ENCODE data around the gene PLTP.
"Not testable (repeated sequence)": the region's sequence is repeated elsewhere in the genome, so short reads cannot be mapped to it uniquely, and the experiment has no call there.

PLTP gene

DNA sequence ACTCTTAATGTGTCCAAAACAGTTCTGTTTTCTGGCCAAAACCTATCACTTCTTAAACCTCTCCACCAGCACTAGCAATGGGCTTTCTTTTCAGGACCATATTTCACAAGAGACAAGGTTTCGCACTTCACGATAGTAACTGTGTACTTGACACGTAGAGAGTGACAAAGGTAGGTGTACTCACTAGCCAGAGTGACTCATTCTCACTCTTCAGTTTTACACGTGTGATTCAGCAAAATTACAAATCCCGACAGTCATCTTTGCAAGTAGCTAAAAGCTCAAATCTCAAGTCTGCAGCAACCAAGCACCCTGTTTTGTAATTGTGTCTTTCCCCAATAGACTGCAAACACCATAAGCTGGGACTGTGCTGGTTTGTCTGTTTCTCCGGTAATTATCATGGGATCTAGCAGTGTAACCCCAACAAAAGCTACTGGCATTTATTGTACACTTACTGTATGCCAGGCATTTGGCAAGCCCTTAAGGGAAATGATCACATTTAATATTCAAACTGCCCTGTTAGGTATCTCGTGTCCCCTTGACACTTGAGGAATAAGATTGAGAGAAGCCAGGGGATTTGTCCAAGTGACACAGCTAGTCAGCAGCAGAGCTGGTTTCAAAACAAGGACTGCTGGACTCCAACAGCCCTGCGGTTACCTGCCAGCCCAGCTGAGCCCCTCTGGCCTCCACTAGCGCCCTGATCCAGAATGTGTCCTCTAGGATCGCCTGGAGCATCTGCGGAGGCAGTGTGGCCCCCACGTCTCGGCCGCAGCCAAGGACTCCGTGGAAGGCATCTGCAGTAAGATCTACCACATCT, 32.4 kb upstream of the PLTP start:
- DNase-seq, result no peak

- no peak for DNase-seq
Observed at GRCh38 chr20:45943613-45944012, 31.7 kb upstream of the PLTP start.

DNA sequence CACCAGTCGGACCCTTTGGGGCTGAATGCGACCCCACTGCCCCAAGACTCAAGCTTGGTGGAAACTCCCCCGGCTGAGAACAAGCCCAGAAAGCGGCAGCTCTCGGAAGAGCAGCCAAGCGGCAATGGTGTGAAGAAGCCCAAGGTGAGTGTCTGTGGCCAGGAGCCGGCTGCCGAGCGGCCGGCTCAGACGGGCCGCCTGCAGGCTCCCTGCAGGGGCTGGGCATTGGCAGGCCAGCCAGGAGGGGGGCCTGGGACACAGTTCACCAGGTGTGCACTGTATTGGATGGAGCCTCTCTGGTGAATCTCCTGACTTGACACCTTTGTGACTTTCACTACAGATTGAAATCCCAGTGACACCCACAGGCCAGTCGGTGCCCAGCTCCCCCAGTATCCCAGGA, 28.5 kb upstream of the PLTP start:
- DNase-seq, result no peak

GRCh38 chr20:45940053-45940452, 28.1 kb upstream of the PLTP start:
- no peak for DNase-seq

- no peak for DNase-seq
Observed at GRCh38 chr20:45938727-45939438, 26.9 kb upstream of the PLTP start.

GRCh38 chr20:45937765-45938164, 25.8 kb upstream of the PLTP start:
- no peak for DNase-seq

DNA sequence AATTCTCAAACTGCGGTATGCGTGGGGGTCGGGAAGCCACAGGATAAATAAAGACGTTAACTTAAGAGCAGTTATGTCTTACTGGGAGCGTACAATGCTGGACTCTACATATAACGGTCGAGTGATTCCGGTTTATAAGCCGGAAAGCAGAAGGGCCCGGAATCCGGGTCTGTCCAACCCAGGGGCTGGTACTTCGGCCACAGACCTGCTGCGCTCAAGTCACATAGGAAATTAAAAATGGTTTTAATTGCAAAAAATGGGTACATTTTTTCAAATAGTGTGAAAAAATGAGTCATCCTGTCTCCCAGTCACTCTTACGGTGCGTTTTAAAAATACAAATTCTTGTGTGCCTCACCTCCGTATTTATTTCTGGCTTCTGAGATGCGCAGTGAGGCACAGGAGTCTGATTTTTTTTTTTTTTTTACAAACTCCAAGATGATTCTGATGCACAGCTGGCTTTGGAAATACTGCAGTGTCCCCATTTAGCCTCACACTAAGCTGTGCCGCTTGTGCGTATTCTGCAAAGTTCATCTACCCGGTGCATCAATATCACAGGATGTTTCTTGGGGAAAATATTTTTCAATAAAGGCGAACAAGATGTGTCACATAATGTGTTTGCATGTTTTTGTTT, 23.6 kb upstream of the PLTP start:
- DNase-seq, result no peak

DNA sequence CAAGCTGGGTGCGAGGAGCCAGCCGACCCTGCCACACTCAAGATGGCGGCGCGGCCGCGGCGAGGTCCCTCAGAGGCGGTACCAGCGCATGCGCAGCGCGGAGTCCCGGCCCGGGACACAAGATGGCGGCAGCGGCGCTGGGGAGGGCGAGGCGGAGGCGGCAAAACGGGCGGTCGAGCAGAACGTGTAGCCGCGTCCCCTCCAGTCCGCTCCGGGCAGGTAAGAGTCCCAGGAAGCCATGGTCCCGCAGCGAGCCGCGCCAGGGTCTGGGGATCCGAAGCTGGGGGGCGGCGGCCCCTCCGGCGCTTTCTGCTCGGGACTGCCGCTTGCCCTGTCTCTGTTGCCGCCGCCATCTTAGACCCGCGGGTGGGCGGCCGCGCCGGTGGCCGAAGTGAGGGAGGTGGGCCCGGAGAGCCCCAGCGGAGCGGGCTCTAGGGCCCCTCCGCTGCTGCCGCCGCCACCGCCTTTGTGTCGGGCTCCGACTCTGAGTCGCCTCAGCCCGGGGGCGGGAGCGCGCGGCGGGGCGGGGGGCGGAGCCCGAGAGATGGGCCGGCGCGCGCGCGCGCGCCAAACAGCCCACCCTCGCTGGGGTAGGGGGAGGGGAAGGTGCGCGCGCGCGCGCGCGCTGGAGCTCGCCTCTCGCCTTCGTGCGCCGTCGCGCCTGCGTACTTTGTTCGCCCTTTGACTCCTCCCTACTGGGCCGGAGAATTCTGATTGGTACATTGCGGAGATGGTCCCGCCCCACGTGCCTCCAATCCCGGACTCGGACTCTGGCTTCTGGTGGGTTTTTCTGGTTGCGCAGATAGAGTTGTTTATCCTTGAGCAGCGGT, 22.8 kb upstream of the PLTP start, which contains the start of gene PCIF1:
Gene PCIF1 (plus strand): TSS at position 98 of the 830 bp plus-strand sequence. CDS start 4,317 bp downstream, outside the sequence.
- peak; percentile 95 to 97 for DNase-seq

- no peak for DNase-seq
Observed at GRCh38 chr20:45934046-45934585, 22.2 kb upstream of the PLTP start.

DNA sequence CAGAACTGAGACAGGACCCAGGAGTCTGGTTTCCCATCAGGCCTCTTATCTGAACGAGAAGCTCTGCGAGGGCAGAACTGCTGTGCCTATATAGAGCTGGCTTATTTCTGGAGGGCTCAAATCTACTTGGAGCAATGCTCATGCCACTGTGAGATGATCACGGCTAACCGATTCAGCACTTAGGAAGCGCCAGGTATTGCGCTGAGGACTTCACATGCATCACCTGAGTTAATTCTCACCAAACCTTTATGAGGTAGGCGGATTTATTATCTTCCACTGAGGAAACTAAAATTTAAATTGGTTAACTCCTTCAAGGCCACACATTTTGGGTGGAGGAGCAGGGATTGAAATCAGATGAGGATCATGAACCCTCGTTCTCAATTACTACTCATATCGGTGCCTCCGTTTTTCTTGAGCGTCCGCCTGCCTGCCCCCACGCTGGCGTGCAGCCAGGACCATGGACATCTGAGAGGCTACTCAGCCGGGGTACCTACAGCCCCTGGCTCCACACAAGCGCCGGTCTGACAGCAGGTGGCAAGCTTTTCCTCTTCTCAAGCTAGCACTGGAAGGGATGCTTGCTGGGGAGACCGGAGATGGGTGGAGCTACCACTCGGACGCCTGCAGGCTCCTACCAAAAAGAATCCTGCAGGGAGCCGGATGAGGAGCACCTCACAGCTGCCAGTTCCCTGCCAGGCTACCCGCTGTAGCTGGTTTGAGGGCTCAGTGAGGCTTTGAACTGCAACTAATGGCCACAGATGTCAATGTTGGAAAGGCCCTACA, 21.5 kb upstream of the PLTP start:
- peak; percentile 34 to 35 for DNase-seq

DNA sequence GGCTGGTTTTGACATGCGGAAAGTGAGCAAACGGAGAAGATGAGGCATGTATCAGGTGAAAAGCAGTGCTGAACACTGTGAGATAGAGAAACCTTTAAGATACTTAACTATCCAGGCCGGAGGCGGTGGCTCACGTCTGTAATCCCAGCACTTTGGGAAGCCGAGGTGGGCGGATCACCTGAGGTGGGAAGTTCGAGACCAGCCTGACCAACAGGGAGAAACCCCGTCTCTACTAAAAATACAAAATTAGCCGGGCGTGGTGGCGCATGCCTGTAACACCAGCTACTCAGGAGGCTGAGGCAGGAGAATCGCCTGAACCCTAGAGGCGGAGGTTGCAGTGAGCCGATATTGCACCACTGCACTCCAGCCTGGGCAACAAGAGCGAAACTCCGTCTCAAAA, 19.7 kb upstream of the PLTP start:
- DNase-seq, result not testable (repeated sequence)

- DNase-seq, result no peak
Observed at GRCh38 chr20:45927071-45927878, 15.3 kb upstream of the PLTP start.

GRCh38 chr20:45926731-45927070, 14.7 kb upstream of the PLTP start:
- DNase-seq, result no peak

DNA sequence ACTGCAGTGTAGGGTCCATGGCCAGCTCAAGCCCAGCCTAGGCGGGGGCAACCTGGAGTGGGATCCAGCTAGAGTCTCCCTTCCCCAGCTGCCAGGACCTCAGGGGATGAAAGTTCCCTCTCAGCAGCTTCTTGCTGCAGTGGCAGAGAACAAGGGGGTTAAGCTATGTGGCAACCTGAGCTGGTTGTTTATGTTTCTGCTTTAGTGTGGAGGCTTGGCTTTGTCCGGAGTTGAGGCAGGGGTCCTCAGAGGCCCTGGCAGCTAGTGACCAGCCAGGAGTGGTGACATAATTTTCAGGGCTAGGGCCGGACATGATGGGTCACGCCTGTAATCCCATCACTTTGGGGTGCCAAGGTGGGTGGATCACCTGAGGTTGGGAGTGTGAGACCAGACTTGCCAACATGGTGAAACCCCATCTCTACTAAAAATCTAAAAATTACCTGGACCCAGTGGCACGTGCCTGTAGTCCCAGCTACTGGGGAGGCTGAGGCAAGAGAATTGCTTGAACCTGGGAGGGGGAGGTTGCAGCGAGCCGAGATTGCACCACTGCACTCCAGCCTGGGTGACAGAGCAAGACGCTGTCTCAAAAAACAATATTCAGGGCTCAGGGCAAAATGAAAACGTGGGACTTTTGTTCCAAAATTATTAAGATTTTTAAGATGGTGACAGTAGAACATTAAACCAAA, 14.0 kb upstream of the PLTP start:
- DNase-seq, result no peak

DNA sequence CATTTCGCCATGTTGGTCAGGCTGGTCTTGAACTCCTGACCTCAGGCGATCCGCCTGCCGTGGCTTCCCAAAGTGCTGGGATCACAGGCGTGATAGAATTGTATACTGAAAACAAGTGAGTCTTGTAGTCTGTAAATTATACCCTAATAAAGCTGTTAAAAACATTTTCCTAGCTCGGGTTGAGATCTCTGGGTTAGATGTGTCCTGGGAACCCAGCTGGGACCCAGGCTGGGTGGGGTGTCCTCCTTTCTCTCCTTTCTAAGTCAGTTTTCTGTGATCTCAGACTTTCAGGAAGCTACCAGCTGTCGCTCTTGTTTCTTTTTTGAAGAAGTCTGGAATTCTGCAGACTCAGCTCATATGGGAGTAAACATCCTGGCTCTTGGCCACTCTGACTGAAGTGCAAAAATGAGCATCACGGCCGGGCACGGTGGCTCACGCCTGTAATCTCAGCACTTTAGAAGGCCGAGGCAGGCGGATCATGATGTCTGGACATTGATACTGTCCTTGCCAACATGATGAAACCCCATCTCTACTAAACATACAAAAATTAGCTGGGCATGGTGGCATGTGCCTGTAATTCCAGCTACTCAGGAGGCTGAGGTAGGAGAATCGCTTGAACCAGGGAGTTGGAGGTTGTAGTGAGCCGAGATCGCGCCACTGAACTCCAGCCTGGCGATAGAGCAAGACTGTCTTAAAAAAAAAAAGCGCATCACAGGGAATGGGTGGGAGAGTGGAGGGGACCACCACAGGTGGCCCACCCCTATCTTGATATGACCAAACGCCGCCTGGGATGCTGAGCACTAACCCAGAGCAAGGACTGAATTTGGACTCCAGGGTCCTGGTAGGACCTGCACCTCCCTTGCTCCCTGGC, 12.7 kb upstream of the PLTP start:
- DNase-seq, result no peak

- no peak for DNase-seq
Observed at GRCh38 chr20:45921337-45922189, 9.6 kb upstream of the PLTP start.

- DNase-seq, result no peak
Observed at GRCh38 chr20:45920462-45921336, 8.7 kb upstream of the PLTP start.

All from activated CD4-positive, alpha-beta T cell treated with anti-CD3 and anti-CD28 coated beads, Interleukin-2, amount 50 U/mL, for 4 hours (primary cell).